C4-2B (cell line): ENCODE results near the gene INTS15.

Source experiments
- ZFX ChIP-seq: fragments of 450-650 bp; IDR thresholded peaks from 2 replicates; pipeline ENCODE4 v1.6.1; 2017
- TF ChIP-seq, protein P1 (sequence below): fragments of 450-650 bp; conservative IDR thresholded peaks from 2 replicates; pipeline ENCODE4 v1.5.1; 2017; ENCODE audit warnings: mild to moderate bottlenecking

DNA sequence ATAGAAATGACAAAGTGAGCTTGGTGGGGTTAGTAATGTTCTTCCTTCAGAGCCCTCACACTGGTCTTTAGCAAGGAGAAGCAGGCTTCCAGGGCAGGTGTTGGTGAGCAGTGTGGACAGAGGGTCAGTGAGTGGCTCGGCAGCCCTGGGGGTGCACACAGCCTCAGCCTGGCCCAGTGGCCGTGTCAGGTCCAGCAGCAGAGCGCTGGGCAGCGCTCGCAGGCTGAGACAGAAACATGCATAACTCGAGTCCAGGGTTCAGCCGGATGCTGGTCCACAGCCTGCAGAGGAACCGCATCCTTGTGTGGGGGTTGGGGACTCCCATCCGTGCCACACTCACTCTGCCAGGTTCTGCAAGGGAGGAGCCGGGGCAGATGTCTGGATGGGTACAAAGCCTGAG, 14.6 kb downstream of the INTS15 start:
- TF ChIP-seq, protein P1, sequence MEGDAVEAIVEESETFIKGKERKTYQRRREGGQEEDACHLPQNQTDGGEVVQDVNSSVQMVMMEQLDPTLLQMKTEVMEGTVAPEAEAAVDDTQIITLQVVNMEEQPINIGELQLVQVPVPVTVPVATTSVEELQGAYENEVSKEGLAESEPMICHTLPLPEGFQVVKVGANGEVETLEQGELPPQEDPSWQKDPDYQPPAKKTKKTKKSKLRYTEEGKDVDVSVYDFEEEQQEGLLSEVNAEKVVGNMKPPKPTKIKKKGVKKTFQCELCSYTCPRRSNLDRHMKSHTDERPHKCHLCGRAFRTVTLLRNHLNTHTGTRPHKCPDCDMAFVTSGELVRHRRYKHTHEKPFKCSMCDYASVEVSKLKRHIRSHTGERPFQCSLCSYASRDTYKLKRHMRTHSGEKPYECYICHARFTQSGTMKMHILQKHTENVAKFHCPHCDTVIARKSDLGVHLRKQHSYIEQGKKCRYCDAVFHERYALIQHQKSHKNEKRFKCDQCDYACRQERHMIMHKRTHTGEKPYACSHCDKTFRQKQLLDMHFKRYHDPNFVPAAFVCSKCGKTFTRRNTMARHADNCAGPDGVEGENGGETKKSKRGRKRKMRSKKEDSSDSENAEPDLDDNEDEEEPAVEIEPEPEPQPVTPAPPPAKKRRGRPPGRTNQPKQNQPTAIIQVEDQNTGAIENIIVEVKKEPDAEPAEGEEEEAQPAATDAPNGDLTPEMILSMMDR: no peak
- TF ChIP-seq ZFX: no peak
